Activated CD4-positive, CD25-positive, alpha-beta regulatory T cell treated with anti-CD3 and anti-CD28 coated beads, Interleukin-2, amount 50 U/mL, for 72 hours (primary cell): ENCODE data around the gene SSR3.
"Not testable (repeated sequence)": the region's sequence is repeated elsewhere in the genome, so short reads cannot be mapped to it uniquely, and the experiment has no call there.

Experiments
- DNase-seq: peaks from one replicate; pipeline ENCODE4 v3.0.0; 2021

Gene SSR3

GRCh38 chr3:156554842-156555687 is at the start of gene SSR3:
TSS of gene SSR3 (minus strand) at chr3:156555117. CDS start at chr3:156555089, 28 bp downstream.
- peak; percentile 97 for DNase-seq

GRCh38 chr3:156604064-156604641 is 49.2 kb upstream of the SSR3 start:
- no peak for DNase-seq

DNA sequence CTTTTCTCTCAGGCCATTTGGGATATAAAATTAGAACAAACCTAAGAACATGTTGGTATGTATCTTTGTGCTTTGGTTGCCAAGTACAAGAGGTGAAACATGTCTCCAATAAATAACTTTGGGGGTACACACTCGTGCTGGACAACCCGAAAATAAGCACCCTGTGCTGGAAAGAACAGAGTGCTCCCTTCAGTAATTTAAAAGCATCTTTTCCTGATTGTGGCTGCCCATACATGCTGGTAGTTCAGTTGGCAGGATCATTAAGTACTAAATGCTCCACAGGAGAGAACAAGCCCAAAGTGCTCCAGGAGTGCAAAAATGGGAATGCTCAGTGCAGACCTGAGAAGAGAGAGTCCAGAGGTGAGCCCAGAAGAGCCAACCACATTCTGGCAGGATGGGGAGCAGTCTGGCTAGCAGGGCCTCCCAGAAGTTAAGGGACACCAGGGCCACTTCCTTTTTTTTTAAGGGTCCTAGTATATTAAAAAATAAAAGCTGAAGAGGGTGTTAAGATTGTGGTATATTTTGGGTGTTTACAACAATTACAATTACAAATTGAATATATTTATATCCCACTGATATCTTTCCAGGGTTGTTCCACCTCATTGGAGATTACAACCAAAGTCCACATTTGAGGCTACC is 48.6 kb upstream of the SSR3 start:
- no peak for DNase-seq

- no peak for DNase-seq
Observed at GRCh38 chr3:156602424-156602823, 47.5 kb upstream of the SSR3 start.

- no peak for DNase-seq
Observed at GRCh38 chr3:156601497-156601896, 46.6 kb upstream of the SSR3 start.

DNA sequence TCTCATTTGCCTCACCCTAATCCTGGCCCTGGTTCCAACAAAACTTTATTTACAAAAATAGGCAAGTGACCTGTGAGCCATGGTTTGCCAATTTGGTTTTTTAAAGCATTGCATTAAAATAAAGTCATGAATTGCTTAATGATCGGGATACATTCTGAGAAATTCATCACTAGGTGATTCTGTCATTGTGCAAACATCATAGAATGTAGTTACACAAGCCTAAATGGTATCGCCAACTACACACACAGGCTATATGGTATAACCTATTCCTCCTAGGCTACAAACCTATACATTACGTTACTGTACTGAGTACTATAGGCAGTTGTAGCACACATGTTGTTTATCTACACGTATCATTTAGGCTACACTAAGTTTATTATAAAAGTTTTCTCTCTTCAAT is 45.9 kb upstream of the SSR3 start:
- DNase-seq = no peak

- no peak for DNase-seq
Observed at GRCh38 chr3:156599089-156599874, 44.4 kb upstream of the SSR3 start.

GRCh38 chr3:156598413-156598812 is 43.5 kb upstream of the SSR3 start:
- DNase-seq = no peak

DNA sequence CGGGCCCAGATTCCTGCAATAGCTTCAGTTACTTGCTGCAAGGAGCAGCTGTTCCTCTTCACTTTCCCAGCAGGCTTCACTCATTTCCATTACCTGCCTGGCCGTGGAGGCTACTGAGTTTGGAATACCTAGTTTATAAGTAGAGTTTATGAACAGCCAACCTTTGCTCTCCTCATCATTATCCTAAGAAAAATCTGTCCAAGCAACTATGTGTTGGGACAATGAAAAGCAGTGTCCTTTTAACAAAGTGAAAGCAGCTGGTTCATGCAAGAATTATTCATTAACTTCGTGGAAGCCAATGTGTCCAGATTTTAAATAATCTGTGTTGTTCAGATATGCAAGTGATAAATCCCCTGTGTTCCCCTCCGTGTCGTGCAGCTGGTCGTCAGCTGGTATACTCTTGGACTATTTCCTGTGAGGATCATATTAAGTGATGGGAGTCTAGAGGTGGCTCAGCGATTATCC is 39.3 kb upstream of the SSR3 start:
- no peak for DNase-seq

GRCh38 chr3:156593814-156594213 is 38.9 kb upstream of the SSR3 start:
- DNase-seq = no peak

DNA sequence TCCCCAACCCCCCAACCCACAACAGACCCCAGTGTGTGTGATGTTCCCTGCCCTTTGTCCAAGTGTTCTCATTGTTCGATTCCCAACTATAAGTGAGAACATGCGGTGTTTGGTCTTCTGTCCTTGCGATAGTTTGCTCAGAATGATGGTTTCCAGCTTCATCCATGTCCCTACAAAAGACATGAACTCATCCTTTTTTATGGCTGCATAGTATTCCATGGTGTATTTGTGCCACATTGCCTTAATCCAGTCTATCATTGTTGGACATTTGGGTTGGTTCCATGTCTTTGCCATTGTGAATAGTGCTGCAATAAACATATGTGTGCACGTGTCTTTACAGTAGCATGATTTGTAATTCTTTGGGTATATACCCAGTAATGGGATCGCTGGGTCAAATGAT is 34.9 kb upstream of the SSR3 start:
- not testable (repeated sequence) for DNase-seq

- no peak for DNase-seq
Observed at GRCh38 chr3:156587760-156588069, 32.8 kb upstream of the SSR3 start.

- no peak for DNase-seq
Observed at GRCh38 chr3:156586905-156587759, 32.2 kb upstream of the SSR3 start.

DNA sequence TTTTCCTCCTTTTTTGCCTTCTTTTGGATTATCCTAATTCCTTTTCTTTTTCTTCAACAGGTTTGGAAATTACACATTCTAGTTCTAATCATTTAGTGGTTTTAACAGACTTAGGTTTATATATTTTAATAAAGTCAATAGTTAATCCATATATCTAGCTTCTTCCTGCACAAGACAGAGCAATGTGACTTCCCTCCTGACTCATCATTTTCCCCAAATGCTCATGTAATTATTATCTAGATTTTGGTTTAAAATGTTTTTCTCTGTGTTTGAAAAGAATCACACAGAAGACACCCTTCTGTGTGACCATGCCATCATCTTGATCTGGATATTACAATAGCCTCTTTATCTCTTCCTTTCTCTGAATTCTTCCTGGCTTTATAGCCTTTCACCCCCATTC is 28.6 kb upstream of the SSR3 start:
- no peak for DNase-seq

GRCh38 chr3:156582532-156583183 is 27.7 kb upstream of the SSR3 start:
- no peak for DNase-seq

- no peak for DNase-seq
Observed at GRCh38 chr3:156581954-156582353, 27.0 kb upstream of the SSR3 start.

DNA sequence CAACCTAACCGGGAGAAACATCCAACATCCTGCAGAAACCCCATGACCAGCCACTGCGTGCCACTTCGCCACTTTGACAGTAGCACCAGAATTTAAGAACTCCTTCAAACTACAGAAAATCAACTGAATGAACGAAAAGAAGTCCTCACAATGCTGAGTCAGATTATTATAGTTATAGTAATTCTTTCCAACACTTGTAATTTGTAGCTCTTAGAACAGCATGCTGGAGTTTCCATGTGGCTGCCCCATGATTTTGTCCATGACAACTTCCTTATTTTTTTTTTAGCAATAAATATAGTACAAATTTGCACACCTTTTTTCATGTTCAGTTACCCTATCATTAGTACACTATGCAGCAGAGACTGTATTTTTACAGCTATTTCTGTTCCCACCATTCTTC is 26.1 kb upstream of the SSR3 start:
- DNase-seq = no peak

- no peak for DNase-seq
Observed at GRCh38 chr3:156579427-156579851, 24.5 kb upstream of the SSR3 start.

GRCh38 chr3:156577736-156578135 is 22.8 kb upstream of the SSR3 start:
- no peak for DNase-seq

DNA sequence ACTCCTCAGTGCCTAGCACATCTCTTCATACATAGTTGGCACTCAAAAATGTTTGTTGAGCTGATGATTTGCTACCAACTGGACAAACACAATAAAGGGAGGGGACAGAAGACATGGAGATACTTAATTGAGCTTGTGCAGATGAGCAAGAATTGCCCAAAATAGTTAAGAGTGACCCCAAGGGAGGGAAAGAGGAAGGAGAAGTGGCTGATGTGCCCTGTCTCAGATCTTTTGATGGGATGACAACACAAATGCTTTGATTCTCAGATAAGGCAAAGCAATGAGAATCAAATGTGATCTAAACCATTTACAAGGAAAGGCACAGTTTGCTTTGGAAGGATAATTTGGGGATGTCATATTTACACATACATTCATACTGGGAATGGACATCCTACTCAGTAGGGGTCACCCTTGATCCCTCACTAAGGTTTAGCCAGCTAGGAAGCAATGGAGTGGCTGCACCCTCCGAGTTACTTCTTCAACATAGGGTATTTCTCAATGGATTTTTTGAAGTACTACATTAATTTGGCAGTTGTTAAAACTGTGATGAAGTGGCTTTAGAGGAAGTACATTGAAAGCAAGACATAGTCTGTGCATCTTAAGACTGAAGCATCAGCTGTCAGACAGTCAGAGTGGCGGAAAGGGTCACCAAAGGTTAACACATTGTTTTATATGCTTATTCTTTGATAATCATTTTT is 21.9 kb upstream of the SSR3 start:
- DNase-seq = no peak

DNA sequence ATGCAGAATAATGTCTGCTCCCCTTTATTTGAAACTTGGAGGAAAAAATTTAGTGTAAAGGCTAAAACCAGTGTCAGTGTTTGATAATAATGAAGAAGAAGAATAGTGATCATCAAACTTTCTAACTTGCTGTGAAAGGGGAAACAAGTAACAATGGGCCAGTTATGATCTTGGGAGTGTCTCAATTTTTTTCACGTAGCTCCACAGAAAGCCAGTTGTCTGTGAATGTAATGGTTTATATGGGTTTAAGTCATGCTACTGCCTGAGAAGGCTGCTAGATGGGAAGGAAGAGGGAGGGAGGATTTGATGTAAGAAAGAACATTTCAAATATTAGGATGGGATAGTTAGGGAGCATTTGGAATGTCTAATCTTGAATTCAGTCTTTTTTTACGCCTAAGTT is 21.1 kb upstream of the SSR3 start:
- no peak for DNase-seq
